Smooth muscle cell (in vitro differentiated cells): ENCODE data around the gene FEM1B. TPM values are rescaled to one million over a fixed set of nuclear protein-coding genes. Genes with fewer than 3 reads are reported as not detected.
A peak's percentile ranks its signal among the peaks of the same experiment; 100 is the strongest.

ENCODE experiments used
- DNase-seq: peaks from one replicate; lab custom pipeline; 2025; ENCODE audit not compliant: unreplicated experiment; lab: John Stamatoyannopoulos, UW
- H2AFZ ChIP-seq: fragments of 200-600 bp; sonication (generic); 2 replicates; pipeline ENCODE4 v1.6.0; 2016; ENCODE audit warnings: antibody characterized with exemption, low read depth, mild to moderate bottlenecking
- H3F3A ChIP-seq: fragments of 200-600 bp; sonication (generic); 2 replicates; pipeline ENCODE4 v1.6.0; 2017; ENCODE audit warnings: antibody characterized with exemption, low read depth
- H3K27ac ChIP-seq: fragments of 200-600 bp; sonication (generic); 2 replicates; pipeline ENCODE4 v1.5.1; 2016; ENCODE audit warnings: low read depth, mild to moderate bottlenecking
- H3K27me3 ChIP-seq: fragments of 200-600 bp; sonication (generic); 2 replicates; pipeline ENCODE4 v1.6.1; 2016; ENCODE audit warnings: low read depth, mild to moderate bottlenecking
- H3K36me3 ChIP-seq: fragments of 200-600 bp; sonication (generic); 2 replicates; pipeline ENCODE4 v1.5.1; 2016; ENCODE audit warnings: low read depth
- H3K4me1 ChIP-seq: fragments of 200-600 bp; sonication (generic); 2 replicates; pipeline ENCODE4 v1.5.1; 2016; ENCODE audit warnings: low read depth
- H3K4me2 ChIP-seq: fragments of 200-600 bp; sonication (generic); 2 replicates; pipeline ENCODE4 v1.6.0; 2016; ENCODE audit warnings: mild to moderate bottlenecking
- H3K4me3 ChIP-seq: fragments of 200-600 bp; sonication (generic); 2 replicates; pipeline ENCODE4 v1.5.1; 2016; ENCODE audit warnings: mild to moderate bottlenecking
- H3K79me2 ChIP-seq: fragments of 200-600 bp; sonication (generic); 2 replicates; pipeline ENCODE4 v1.6.0; 2016; ENCODE audit warnings: low read depth, mild to moderate bottlenecking
- H3K9ac ChIP-seq: fragments of 200-600 bp; sonication (generic); 2 replicates; pipeline ENCODE4 v1.6.0; 2016; ENCODE audit warnings: low read depth
- H3K9me3 ChIP-seq: fragments of 200-600 bp; sonication (generic); replicated peaks from 2 replicates; pipeline ENCODE4 v1.5.1; 2016; ENCODE audit warnings: low read depth
- H4K20me1 ChIP-seq: fragments of 200-600 bp; sonication (generic); 2 replicates; pipeline ENCODE4 v1.6.0; 2016; ENCODE audit warnings: low read depth
- CTCF ChIP-seq: fragments of 200-600 bp; sonication (generic); IDR thresholded peaks from 2 replicates; pipeline ENCODE4 v1.5.1; 2017; ENCODE audit warnings: borderline replicate concordance, mild to moderate bottlenecking, antibody characterized with exemption; ENCODE audit not compliant: insufficient read depth, poor library complexity, severe bottlenecking
- WGBS: methylation state at CpG from one replicate; pipeline ENCODE4 v1.1.7; 2016; ENCODE audit warnings: low lambda C conversion rate; 5-methylcytosine and 5-hydroxymethylcytosine counted together
- polyA plus RNA-seq: library from polyadenylated mRNA; unstranded; fragments of >200 nt; fragmentation: Nextera tagmentation; extraction: Ambion mirVana; gene quantifications from 2 replicates; pipeline ENCODE4 v1.2.1, GENCODE V29; 2016
- total RNA-seq: library from RNA; depleted of rRNA; stranded (reverse); fragments of >200 nt; gene quantifications from 2 replicates; pipeline ENCODE4 v1.2.3, GENCODE V29; 2014

FEM1B gene
- total and polyA plus RNA-seq, 2 experiments from 2014 or later = 13.0 to 41.4 TPM

GRCh38 chr15:68284616-68285258 lies 7.2 kb downstream of the FEM1B start:
- no peaks in the 10 kb centered on the region for H3K9me3 ChIP-seq
- H3K36me3 ChIP-seq = no peaks in the 10 kb centered on the region
- peaks cover 100% of the 10 kb centered on the region for H3K79me2 ChIP-seq
- no peak for DNase-seq
- peaks cover 27% of the 10 kb centered on the region for H3K4me1 ChIP-seq
- TF ChIP-seq CTCF = no peak
- H3K27me3 ChIP-seq = no peaks in the 10 kb centered on the region
- WGBS = 89% methylated on average over 7 of the region's 7 CpGs
- peaks cover 100% of the 10 kb centered on the region for H4K20me1 ChIP-seq
- H3K27ac ChIP-seq = peak overlapping the region; percentile 25
- H3K4me2 ChIP-seq = no peak overlapping the region
- H3K4me3 ChIP-seq = no peak overlapping the region
- no peaks in the 10 kb centered on the region for H3F3A ChIP-seq
- H3K9ac ChIP-seq = no peak overlapping the region
- H2AFZ ChIP-seq = no peak overlapping the region

GRCh38 chr15:68285259-68285980 lies 7.9 kb downstream of the FEM1B start:
- DNase-seq = no peak
- H4K20me1 ChIP-seq = peaks cover 100% of the 10 kb centered on the region
- H3K9me3 ChIP-seq = no peaks in the 10 kb centered on the region
- H3K4me1 ChIP-seq = peaks cover 20% of the 10 kb centered on the region
- H3K27ac ChIP-seq = peak overlapping the region; percentile 41
- H3F3A ChIP-seq = no peaks in the 10 kb centered on the region
- H3K4me2 ChIP-seq = no peak overlapping the region
- TF ChIP-seq CTCF = no peak
- H3K36me3 ChIP-seq = no peaks in the 10 kb centered on the region
- no peaks in the 10 kb centered on the region for H3K27me3 ChIP-seq
- H3K9ac ChIP-seq = no peak overlapping the region
- no peak overlapping the region for H3K4me3 ChIP-seq
- H3K79me2 ChIP-seq = peaks cover 99% of the 10 kb centered on the region
- H2AFZ ChIP-seq = no peak overlapping the region
- WGBS = 92% methylated on average over 5 of the region's 5 CpGs

- DNase-seq = no peak
- Histone ChIP-seq H3K27me3 (no peaks in the 10 kb centered on the region), H4K20me1 (peaks cover 100% of the 10 kb centered on the region), H3K79me2 (peaks cover 99% of the 10 kb centered on the region), H3K9ac (no peak overlapping the region), H3K4me1 (peaks cover 12% of the 10 kb centered on the region), H3K36me3 (no peaks in the 10 kb centered on the region), H3K9me3 (no peaks in the 10 kb centered on the region), H3K4me2 (no peak overlapping the region), H3F3A (peaks cover 6% of the 10 kb centered on the region), H2AFZ (no peak overlapping the region), H3K4me3 (no peak overlapping the region), H3K27ac (peak overlapping the region; percentile 41)
- WGBS = over 99% methylated on average over 5 of the region's 5 CpGs
- no peak for TF ChIP-seq CTCF
These were observed 8.7 kb downstream of the FEM1B start for GRCh38 chr15:68286256-68286655.
